Stimulated activated naive CD8-positive, alpha-beta T cell treated with anti-CD3 and anti-CD28 coated beads, Interleukin-15, amount 100 ng/mL, for 72 hours (primary cell): ENCODE results near the gene LCN1.

Experiments used
- ATAC-seq: fragments of 150-1000 bp; cut with Tn5 transposase; 2 replicates; pipeline ENCODE4 v1.10.0; 2021; ENCODE audit warnings: mild to moderate bottlenecking, moderate library complexity
- DNase-seq, 2 donors: peaks; one replicate each; pipeline ENCODE4 v3.0.0; 2021 to 2022
- H3K27ac Mint-ChIP-seq, 2 donors: one replicate each; pipeline ENCODE4 v1.8.0; 2022; ENCODE audit warnings: mild to moderate bottlenecking in 2 of 2, mixed read lengths in 2 of 2, moderate library complexity in 2 of 2
- H3K27me3 Mint-ChIP-seq: one replicate; pipeline ENCODE4 v1.8.0; 2022; ENCODE audit warnings: mixed read lengths
- H3K4me1 Mint-ChIP-seq: one replicate; pipeline ENCODE4 v1.8.0; 2022; ENCODE audit warnings: mild to moderate bottlenecking, mixed read lengths
- H3K4me3 Mint-ChIP-seq, 2 donors: one replicate each; pipeline ENCODE4 v1.8.0; 2022; ENCODE audit warnings: mild to moderate bottlenecking in 2 of 2, mixed read lengths in 2 of 2, moderate library complexity in 1 of 2
- H3K9me3 Mint-ChIP-seq, 2 donors: one replicate each; pipeline ENCODE4 v1.8.0; 2022; ENCODE audit warnings: mixed read lengths in 2 of 2

LCN1 gene

DNA sequence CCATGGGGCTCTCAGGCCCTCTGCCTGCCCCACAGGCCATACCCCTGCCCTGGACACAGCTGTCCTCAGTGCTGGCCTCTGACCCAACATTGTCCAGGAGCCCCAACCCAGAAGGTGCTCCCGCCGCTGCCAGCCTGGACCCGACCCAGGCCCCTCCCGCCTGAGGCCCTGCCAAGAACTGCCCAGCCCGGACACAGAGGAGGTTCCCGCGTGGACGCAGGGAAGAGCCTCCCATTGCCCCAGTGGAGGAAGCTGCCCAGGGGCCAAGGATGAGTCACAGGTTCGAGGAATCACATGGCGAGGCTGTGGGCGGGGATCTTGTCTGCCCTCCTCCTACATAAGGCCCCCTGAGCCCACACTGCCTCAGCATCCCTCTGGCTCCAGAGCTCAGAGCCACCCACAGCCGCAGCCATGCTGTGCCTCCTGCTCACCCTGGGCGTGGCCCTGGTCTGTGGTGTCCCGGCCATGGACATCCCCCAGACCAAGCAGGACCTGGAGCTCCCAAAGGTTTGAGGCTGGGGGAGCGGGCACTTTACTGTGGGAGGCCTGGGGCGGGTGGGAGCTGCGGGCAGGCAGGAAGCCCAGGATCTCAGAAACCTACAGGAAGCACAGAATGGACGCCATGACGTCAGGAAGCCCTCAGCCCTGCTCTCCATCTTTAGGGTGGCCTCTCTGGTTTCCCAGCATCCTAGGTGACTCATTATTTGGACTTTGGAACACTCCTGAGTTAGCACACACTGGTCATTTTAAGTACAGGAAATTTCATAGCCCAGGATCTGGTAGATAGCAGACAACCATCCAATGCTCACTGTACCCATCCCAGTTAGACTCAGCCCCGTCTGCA lies 40.4 kb downstream of the LCN1 start, which contains the start of gene PAEP:
PAEP (plus strand) TSS at position 366 of the 844 bp plus-strand sequence.
- ATAC-seq (no peak), DNase-seq (no peak)
- H3K4me1 Mint-ChIP-seq: peaks cover 11% of the 10 kb centered on the region
- H3K27ac Mint-ChIP-seq: no peak within 1 kb of the TSS
- peaks cover 26% of the 10 kb centered on the region for H3K27me3 Mint-ChIP-seq
- no peak within 1 kb of the TSS for H3K4me3 Mint-ChIP-seq
- H3K9me3 Mint-ChIP-seq: no peaks in the 10 kb centered on the region

DNA sequence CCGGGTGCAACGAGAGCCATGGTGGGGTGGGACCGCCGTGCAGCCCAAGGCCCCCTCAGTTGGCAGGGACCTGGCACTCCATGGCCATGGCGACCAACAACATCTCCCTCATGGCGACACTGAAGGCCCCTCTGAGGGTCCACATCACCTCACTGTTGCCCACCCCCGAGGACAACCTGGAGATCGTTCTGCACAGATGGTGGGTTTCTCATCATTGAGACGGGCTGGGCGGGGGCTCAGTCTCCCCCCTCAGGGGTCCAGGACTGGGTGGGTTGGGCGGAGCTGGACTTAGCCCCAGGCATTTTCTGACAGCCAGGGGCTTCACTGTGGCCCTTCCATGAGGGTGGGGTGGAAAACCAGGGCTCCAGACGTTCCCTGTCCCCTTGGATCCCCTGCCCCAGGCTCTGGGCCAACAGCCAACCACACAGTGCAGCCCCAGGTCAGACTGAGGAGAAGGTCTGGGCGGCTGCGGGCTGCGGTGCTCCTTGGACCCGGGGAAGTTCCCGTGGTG lies 41.0 kb downstream of the LCN1 start:
- Mint-ChIP-seq H3K4me3 (no peak overlapping the region), H3K27me3 (peaks cover 33% of the 10 kb centered on the region), H3K27ac (no peak overlapping the region), H3K4me1 (peaks cover 12% of the 10 kb centered on the region), H3K9me3 (no peaks in the 10 kb centered on the region)
- ATAC-seq: no peak
- DNase-seq: no peak

DNA sequence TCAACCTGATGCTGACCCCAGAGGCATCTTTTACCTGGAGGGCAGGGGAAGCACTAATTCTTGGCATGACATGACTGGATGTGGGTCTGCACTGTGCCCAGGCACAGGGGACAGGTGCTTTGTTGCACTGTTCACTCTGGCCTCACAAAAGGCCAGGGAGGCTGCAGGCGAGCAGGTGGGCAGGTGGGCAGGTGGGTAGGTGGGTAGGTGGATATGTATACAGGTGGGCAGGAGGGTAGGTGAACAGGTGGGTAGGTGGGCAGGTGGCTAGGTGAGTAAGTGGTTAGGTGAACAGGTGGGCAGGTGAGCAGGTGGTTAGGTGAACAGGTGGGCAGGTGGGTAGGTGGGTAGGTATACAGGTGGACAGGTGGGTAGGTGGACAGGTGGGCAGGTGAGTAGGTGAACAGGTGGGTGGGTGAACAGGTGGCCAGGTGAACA lies 41.8 kb downstream of the LCN1 start:
- peak overlapping the region in 1 of 2 donors; percentile 27 for H3K27ac Mint-ChIP-seq
- no peak for ATAC-seq
- H3K9me3 Mint-ChIP-seq: no peaks in the 10 kb centered on the region
- peaks cover 35% of the 10 kb centered on the region for H3K27me3 Mint-ChIP-seq
- DNase-seq: no peak
- H3K4me1 Mint-ChIP-seq: peaks cover 12% of the 10 kb centered on the region
- H3K4me3 Mint-ChIP-seq: no peak overlapping the region

DNA sequence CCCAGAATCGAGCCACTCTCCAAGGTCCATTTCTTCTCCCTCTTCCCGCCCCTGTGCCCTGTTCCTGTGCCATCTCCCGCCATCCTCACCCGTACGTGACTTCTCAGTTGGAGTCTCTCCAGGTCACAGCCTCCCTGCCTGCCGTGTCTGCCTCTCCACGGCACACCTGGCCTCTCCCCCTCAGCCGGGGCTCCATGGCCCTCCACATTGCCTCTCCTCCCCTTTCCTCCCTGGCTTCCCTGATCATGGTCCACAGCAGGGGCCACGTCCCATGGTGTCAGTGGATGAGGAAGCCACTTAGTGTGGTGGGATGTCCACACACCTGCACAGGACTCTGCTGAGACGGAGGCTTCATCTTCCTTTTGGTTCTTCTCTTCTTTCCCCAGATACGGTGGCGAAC lies 42.6 kb downstream of the LCN1 start:
- H3K4me1 Mint-ChIP-seq: peaks cover 12% of the 10 kb centered on the region
- ATAC-seq (no peak), DNase-seq (no peak)
- H3K27me3 Mint-ChIP-seq: peaks cover 36% of the 10 kb centered on the region
- H3K27ac Mint-ChIP-seq: peak overlapping the region in 1 of 2 donors; percentile 74
- H3K9me3 Mint-ChIP-seq: peaks cover under 1 to 1% of the 10 kb centered on the region in 2 donors
- no peak overlapping the region for H3K4me3 Mint-ChIP-seq

DNA sequence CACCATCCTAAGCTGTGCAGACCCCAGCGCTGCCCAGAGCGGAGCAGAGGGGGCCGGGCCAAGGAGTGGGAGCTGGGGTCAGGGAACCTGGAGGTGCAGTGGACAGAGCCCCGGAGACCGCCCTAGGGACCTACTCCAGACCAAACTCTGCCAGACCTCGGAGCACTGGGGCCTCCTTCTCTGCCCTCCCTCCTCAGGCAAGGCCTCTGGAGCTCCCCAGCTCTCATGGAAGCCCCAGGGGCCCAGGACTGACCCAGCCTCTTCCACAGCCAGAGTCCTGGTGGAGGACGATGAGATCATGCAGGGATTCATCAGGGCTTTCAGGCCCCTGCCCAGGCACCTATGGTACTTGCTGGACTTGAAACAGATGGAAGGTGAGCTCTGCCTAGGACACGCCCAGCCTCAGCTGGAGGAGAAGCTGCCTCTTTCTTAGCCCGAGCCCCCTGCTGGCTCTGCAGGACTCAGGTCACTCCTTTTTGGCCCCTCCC lies 43.9 kb downstream of the LCN1 start:
- ATAC-seq: no peak
- Mint-ChIP-seq H3K9me3 (peaks cover 7 to 8% of the 10 kb centered on the region in 2 donors), H3K4me1 (peaks cover 12% of the 10 kb centered on the region), H3K27ac (no peak overlapping the region), H3K4me3 (no peak overlapping the region), H3K27me3 (peaks cover 42% of the 10 kb centered on the region)
- no peak for DNase-seq

GRCh38 chr9:135565636-135566035 lies 44.4 kb downstream of the LCN1 start:
- H3K9me3 Mint-ChIP-seq: peaks cover 7 to 8% of the 10 kb centered on the region in 2 donors
- no peak for DNase-seq
- peak overlapping the region in 1 of 2 donors; percentile 63 for H3K27ac Mint-ChIP-seq
- H3K27me3 Mint-ChIP-seq: peaks cover 42% of the 10 kb centered on the region
- H3K4me3 Mint-ChIP-seq: no peak overlapping the region
- no peak for ATAC-seq
- H3K4me1 Mint-ChIP-seq: peaks cover 12% of the 10 kb centered on the region

- Mint-ChIP-seq H3K27me3 (peaks cover 42% of the 10 kb centered on the region), H3K9me3 (peaks cover 7 to 8% of the 10 kb centered on the region in 2 donors), H3K4me3 (no peak overlapping the region), H3K4me1 (peaks cover 12% of the 10 kb centered on the region), H3K27ac (peak overlapping the region in 1 of 2 donors; percentile 65)
- DNase-seq (no peak), ATAC-seq (no peak)
These were observed 45.3 kb downstream of the LCN1 start for GRCh38 chr9:135566552-135566951.

GRCh38 chr9:135567311-135567710 lies 46.1 kb downstream of the LCN1 start:
- DNase-seq: no peak
- peaks cover 12% of the 10 kb centered on the region for H3K4me1 Mint-ChIP-seq
- no peak overlapping the region for H3K27ac Mint-ChIP-seq
- peaks cover 42% of the 10 kb centered on the region for H3K27me3 Mint-ChIP-seq
- ATAC-seq: no peak
- H3K4me3 Mint-ChIP-seq: no peak overlapping the region
- peaks cover 7 to 8% of the 10 kb centered on the region in 2 donors for H3K9me3 Mint-ChIP-seq

DNA sequence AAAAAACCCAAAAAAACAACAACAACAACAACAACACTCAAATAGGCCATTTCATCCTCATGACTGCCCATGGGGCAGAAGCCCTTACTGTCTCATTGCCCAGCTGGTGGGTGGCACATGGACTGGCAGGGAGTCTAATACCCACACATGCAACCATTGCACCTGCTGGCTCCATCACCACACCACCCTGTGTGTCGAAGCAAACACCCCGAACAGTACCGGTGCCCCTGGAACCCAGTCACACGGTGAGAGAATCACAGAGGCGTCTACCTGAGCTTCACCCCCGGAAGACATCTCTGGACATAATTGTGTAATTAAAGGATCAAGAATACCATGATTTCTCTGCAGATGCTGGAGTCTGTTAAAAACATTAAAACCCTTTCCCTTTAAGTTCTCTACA lies 46.8 kb downstream of the LCN1 start:
- peaks cover 42% of the 10 kb centered on the region for H3K27me3 Mint-ChIP-seq
- no peak overlapping the region for H3K4me3 Mint-ChIP-seq
- H3K9me3 Mint-ChIP-seq: peaks cover 7 to 8% of the 10 kb centered on the region in 2 donors
- H3K4me1 Mint-ChIP-seq: peaks cover 12% of the 10 kb centered on the region
- DNase-seq (no peak), ATAC-seq (no peak)
- H3K27ac Mint-ChIP-seq: no peak overlapping the region

GRCh38 chr9:135570456-135570855 lies 49.2 kb downstream of the LCN1 start:
- Mint-ChIP-seq H3K27me3 (peaks cover 28% of the 10 kb centered on the region), H3K27ac (no peak overlapping the region), H3K9me3 (peaks cover 7 to 8% of the 10 kb centered on the region in 2 donors), H3K4me1 (peaks cover 11% of the 10 kb centered on the region), H3K4me3 (no peak overlapping the region)
- no peak for DNase-seq
- ATAC-seq: no peak

DNA sequence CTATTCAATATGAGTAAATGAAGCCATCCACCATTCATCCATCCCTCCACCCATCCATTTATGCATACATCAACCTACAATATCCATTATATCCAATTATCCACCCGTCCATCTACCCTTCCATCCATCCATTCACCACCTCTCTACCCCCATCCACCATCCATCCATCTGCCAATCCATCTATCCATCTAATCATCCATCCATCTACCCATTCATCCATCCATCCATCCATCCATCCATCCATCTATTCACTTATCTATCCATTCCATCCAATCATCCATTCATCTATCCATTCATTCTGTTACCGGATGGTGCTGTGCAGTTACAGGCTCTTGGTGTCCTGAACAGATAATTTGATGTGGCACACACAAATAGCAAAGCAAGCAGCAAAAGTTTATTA lies 51.0 kb downstream of the LCN1 start:
- peaks cover 7 to 8% of the 10 kb centered on the region in 2 donors for H3K9me3 Mint-ChIP-seq
- H3K4me1 Mint-ChIP-seq: no peaks in the 10 kb centered on the region
- peaks cover 10% of the 10 kb centered on the region for H3K27me3 Mint-ChIP-seq
- no peak overlapping the region for H3K4me3 Mint-ChIP-seq
- no peak overlapping the region for H3K27ac Mint-ChIP-seq
- DNase-seq (no peak), ATAC-seq (no peak)

DNA sequence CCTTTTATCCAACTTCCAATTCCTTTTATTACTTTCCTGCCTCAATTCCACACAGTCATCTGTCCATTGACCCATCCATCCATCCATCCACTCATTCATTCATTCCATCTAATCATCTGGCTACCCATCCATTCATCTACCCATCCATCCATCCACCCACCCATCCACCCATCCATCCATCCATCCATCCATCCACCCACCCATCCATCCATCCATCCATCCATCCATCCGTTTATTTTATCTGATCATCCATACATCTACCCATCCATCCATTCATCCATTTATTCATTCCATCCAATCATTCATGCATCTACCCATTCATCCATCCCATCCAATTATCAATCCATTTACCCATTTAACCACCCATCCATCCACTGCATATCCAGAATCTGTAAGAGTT lies 51.9 kb downstream of the LCN1 start:
- Mint-ChIP-seq H3K27me3 (peaks cover 8% of the 10 kb centered on the region), H3K27ac (no peak overlapping the region), H3K9me3 (peaks cover 7 to 8% of the 10 kb centered on the region in 2 donors), H3K4me1 (no peaks in the 10 kb centered on the region), H3K4me3 (no peak overlapping the region)
- DNase-seq (no peak), ATAC-seq (no peak)

DNA sequence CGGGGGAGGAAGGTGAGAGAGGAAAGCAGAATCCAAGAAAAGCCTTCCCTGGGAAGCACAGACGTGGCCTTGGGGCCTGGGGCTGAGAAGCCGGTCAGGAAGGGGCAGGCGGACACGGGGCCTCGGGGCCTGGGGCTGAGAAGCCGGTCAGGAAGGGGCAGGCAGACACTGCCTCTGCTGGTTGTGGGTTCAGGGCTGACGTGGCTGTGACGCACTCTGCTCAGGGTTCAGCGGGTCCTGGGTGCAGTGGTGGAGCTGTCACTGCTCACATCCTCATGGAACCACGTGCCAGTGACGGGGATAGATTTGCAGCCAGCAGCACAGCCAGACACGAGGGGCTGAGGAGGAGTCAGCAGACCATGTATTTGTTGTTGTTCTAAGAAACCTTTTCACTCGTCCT lies 53.1 kb downstream of the LCN1 start:
- no peaks in the 10 kb centered on the region for H3K4me1 Mint-ChIP-seq
- peaks cover 1% of the 10 kb centered on the region for H3K27me3 Mint-ChIP-seq
- no peak overlapping the region for H3K27ac Mint-ChIP-seq
- DNase-seq (no peak), ATAC-seq (no peak)
- peaks cover 1 to 3% of the 10 kb centered on the region in 2 donors for H3K9me3 Mint-ChIP-seq
- H3K4me3 Mint-ChIP-seq: no peak overlapping the region

DNA sequence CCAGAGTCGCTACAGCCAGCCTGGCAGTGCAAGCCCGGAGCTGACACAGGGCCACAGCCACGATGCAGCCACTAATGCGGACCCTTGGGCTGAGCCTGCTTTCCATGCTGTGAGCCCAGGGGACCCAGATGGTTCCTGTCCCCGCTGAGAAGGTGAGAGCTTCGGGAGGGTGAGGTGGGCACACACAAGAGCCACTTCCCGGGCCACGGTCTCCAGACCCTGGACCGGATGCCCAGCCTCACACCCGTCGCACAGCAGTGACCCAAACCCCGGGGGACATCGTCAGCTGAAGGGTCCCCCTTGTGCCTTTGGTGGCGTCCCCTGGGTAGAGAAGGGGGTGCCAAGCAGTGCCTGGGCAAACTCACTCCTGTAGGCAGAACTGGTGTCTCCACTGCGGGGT lies 53.7 kb downstream of the LCN1 start:
- Mint-ChIP-seq H3K27ac (no peak overlapping the region), H3K27me3 (no peaks in the 10 kb centered on the region), H3K4me3 (no peak overlapping the region), H3K9me3 (no peaks in the 10 kb centered on the region), H3K4me1 (no peaks in the 10 kb centered on the region)
- DNase-seq (no peak), ATAC-seq (no peak)
